Uterus (tissue), 2 donors: ENCODE results near the gene HLX.

Experiments
- POLR2A ChIP-seq, 2 donors: fragments of 450-650 bp; IDR thresholded peaks; one replicate each; pipeline ENCODE4 v1.6.1; 2016; ENCODE audit warnings: antibody characterized with exemption in 2 of 2, mild to moderate bottlenecking in 1 of 2, moderate library complexity in 1 of 2
- TF ChIP-seq, protein P1 (sequence below), 4 experiments: fragments of 200-600 bp in 2 of 4; fragments of 450-650 bp in 2 of 4; sonication (generic) in 2 of 4; IDR thresholded peaks; one replicate each; pipeline ENCODE4 v1.5.1; 2016 to 2019; ENCODE audit warnings: antibody characterized with exemption in 4 of 4, mild to moderate bottlenecking in 2 of 4, moderate library complexity in 1 of 4

DNA sequence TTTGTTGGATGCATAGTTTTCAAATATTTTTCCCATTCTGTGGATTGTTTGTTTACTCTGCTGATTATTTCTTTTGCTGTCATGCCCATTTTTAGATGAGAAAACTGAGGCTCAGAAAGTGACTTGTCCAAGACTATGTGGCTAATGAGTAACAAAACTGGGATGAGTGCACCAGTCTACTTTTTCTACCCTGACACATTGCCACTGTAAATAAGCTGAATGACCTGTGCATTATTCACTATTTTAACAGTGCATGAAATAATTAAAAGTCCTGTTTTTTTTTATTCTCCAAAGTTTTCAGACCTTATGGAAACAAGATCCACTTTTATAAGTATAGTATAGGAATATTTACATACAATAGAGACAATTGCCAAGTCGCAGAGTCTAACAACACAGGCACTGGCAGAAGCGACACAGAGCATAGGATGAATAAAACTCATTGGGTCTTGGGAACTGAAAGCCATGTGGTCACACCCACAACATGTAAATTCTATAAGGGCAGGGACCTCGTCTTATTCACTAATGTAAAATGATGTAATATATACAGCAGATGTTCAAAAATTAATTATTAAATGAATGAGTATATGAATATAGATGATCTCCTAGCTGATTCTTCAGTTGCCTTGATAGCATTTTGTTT, 45.2 kb downstream of the HLX start:
- TF ChIP-seq, protein P1, sequence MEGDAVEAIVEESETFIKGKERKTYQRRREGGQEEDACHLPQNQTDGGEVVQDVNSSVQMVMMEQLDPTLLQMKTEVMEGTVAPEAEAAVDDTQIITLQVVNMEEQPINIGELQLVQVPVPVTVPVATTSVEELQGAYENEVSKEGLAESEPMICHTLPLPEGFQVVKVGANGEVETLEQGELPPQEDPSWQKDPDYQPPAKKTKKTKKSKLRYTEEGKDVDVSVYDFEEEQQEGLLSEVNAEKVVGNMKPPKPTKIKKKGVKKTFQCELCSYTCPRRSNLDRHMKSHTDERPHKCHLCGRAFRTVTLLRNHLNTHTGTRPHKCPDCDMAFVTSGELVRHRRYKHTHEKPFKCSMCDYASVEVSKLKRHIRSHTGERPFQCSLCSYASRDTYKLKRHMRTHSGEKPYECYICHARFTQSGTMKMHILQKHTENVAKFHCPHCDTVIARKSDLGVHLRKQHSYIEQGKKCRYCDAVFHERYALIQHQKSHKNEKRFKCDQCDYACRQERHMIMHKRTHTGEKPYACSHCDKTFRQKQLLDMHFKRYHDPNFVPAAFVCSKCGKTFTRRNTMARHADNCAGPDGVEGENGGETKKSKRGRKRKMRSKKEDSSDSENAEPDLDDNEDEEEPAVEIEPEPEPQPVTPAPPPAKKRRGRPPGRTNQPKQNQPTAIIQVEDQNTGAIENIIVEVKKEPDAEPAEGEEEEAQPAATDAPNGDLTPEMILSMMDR (IDR thresholded peaks at IDR 0.05): no peak
- no peak for TF ChIP-seq POLR2A (IDR thresholded peaks at IDR 0.05)
